D721Med (cell line): ENCODE results near the gene LGALS13.

ENCODE experiments used
- DNase-seq: peaks from one replicate; pipeline ENCODE4 v3.0.0; 2011; ENCODE audit warnings: low spot score; ENCODE audit not compliant: insufficient read length
- FAIRE-seq: peaks from 2 replicates; lab custom pipeline; 2011; peaks lifted over from hg19 to GRCh38; lab: Jason Lieb, UNC
- CTCF ChIP-seq: IDR thresholded peaks from 2 replicates; pipeline ENCODE4 v1.5.1; 2012; ENCODE audit warnings: mild to moderate bottlenecking, control low read depth; ENCODE audit not compliant: insufficient read depth; ENCODE audit errors: missing control alignments

The LGALS13 gene

DNA sequence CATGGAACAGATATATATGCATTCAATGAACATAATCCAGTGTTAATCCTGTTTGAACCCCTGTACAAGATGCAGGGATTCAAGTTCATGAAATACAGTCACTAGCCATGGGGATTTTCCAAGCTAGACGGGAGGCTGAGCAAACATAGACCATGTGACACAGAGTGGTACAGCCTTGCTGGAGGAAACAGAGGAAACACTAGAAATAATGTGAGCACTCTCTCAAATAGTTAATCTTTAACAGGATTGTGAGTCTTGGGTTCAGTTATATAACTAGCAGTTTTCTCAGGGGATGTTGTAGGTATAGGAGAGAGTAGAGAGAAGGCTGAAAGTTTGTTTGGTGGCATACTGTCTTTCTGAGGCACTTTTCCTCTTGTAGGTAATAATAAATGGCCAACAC, 39.4 kb downstream of the LGALS13 start:
- FAIRE-seq, result no peak
- DNase-seq, result no peak
- TF ChIP-seq CTCF, result no peak

DNA sequence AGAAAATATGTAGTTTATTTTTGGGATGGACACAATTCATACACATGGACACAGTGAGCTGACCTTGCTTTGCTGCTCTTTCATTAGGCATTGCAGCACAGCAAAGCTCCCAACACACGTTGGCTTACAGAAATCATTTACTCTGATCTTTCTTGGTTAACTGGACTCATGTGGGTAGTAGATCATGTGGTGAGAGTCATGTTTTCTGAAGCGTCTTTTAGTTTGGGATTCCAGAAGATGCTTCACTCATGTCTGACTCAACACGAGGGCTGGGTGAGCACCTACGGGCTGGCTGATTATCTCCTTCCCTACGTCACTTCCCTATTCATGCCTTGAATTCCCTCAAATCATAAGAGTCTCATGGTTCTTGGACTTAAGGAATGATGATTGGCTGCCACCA, 41.3 kb downstream of the LGALS13 start:
- no peak for TF ChIP-seq CTCF
- no peak for DNase-seq
- no peak for FAIRE-seq

GRCh38 chr19:39645800-39646411, 43.6 kb downstream of the LGALS13 start:
- TF ChIP-seq CTCF, result no peak
- FAIRE-seq (no peak), DNase-seq (no peak)

GRCh38 chr19:39647918-39648317, 45.6 kb downstream of the LGALS13 start:
- FAIRE-seq, result no peak
- no peak for DNase-seq
- no peak for TF ChIP-seq CTCF

DNA sequence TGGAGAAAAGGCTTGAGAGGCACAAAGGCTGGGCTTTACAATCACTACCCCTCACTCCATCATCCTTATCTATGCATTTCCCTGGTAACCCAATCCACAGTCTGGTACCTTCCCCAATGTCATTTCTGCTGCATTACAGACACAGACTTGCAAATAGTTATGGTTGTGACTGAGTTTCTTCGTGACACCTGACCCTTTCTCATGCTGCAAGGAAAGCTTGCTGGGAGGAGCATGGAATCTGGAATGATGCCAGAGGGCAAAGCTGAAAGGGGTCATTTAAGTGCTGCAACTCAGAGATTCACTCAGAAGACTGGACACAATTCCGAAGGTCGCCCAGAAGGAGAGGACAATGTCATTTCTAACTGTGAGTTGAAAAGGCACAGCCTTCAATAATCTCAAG, 53.3 kb downstream of the LGALS13 start, which contains the start of gene LGALS16:
Gene LGALS16 (plus strand): TSS at position 301 of the 400 bp plus-strand sequence. CDS start 49 bp downstream, at position 350.
- FAIRE-seq (no peak), DNase-seq (no peak)
- no peak for TF ChIP-seq CTCF
